Left renal cortex interstitium (tissue), 4 donors: ENCODE results near the gene MMP24. TPM values are rescaled to one million over a fixed set of nuclear protein-coding genes. Genes with fewer than 3 reads are reported as not detected.

Source experiments
- DNase-seq, 4 donors: peaks; one replicate each; pipeline ENCODE4 v3.0.0-alpha.2; 2013; ENCODE audit warnings: low read depth in 4 of 4, low spot score in 2 of 4, missing footprints in 1 of 4
- polyA plus RNA-seq, 4 donors: library from polyadenylated mRNA; unstranded; fragments of 120-200 nt; gene quantifications; one replicate each; pipeline ENCODE4 v1.2.1, GENCODE V29; 2013; ENCODE audit not compliant: insufficient read length in 4 of 4

Gene MMP24
- polyA plus RNA-seq, 4 donors, result 1.7 to 2.5 (median 2.5) TPM

GRCh38 chr20:35326021-35326739 lies 99.7 kb downstream of the MMP24 start:
- DNase-seq, result no peak

Other genes starting within 250 kb of the MMP24 start
- 10 to 100 TPM; 64.4 to 72.0 (median 69.2) TPM for gene TRPC4AP, start 133.9 kb upstream of the MMP24 start, polyA plus RNA-seq
- 10 to 100 TPM; 16.8 to 17.4 (median 17.0) TPM for gene EDEM2, start 79.4 kb upstream of the MMP24 start, polyA plus RNA-seq
- 1 to 10 TPM; 7.5 to 10.0 (median 9.5) TPM for gene PROCR, start 54.6 kb upstream of the MMP24 start, polyA plus RNA-seq
- 10 to 100 TPM; 37.7 to 49.2 (median 42.7) TPM for gene MMP24OS, start 51.4 kb downstream of the MMP24 start, polyA plus RNA-seq
- gene EIF6, start 58.1 kb downstream of the MMP24 start, polyA plus RNA-seq, result 100 to 1,000 TPM; 140 to 182 (median 148) TPM
- gene FAM83C, start 65.7 kb downstream of the MMP24 start, polyA plus RNA-seq, result under 1 TPM in 2 of 4 donors, not detected in 2; 0.04 to 0.06 TPM
- gene UQCC1, start 185.3 kb downstream of the MMP24 start, polyA plus RNA-seq, result 10 to 100 TPM; 46.0 to 60.7 (median 57.2) TPM
- under 1 TPM; 0.08 to 0.41 (median 0.15) TPM for gene GDF5, start 211.5 kb downstream of the MMP24 start, polyA plus RNA-seq
- gene CEP250, start 228.9 kb downstream of the MMP24 start, polyA plus RNA-seq, result 10 to 100 TPM; 41.2 to 73.1 (median 52.1) TPM